Mammary epithelial cell (primary cell): ENCODE data around the gene DENND1C.

Source experiments
- CTCF ChIP-seq, 2 donors: IDR thresholded peaks in 1 of 2; conservative IDR thresholded peaks in 1 of 2; 2 replicates each; pipeline ENCODE4 v1.5.1; 2011 to 2012; ENCODE audit warnings: inconsistent platforms in 2 of 2, low read length in 2 of 2, mild to moderate bottlenecking in 2 of 2, control low read depth in 1 of 2, low read depth in 1 of 2; ENCODE audit not compliant: insufficient read depth in 1 of 2; ENCODE audit errors: extremely low read depth in 1 of 2
- EZH2 ChIP-seq: IDR thresholded peaks from 2 replicates; pipeline ENCODE4 v1.6.1; 2012; ENCODE audit warnings: low read length, inconsistent platforms, borderline replicate concordance

- TF ChIP-seq EZH2 = no peak
- TF ChIP-seq CTCF (conservative IDR thresholded peaks at IDR 0.05 in 1 of 2, IDR thresholded peaks at IDR 0.05 in 1 of 2; ENCODE audit: extremely low read depth in 1 of 2, insufficient read depth in 1 of 2, low read depth in 1 of 2, low read length in 2 of 2) = no peak
These were observed 2.8 kb downstream of the DENND1C start for GRCh38 chr19:6478815-6479214.
